H1 (cell line): Measurements from ENCODE around the gene STX8.

Source experiments
- CBX5 ChIP-seq: fragments of 300-800, 300-1000 bp; sonication (generic); IDR thresholded peaks from 2 replicates; pipeline ENCODE4 v1.7.1; 2016; ENCODE audit warnings: antibody characterized with exemption, low read length, low read depth
- GABPA ChIP-seq: IDR thresholded peaks from 2 replicates; pipeline ENCODE4 v1.6.1; 2011; ENCODE audit warnings: mild to moderate bottlenecking, low read length, moderate library complexity, borderline replicate concordance; ENCODE audit not compliant: insufficient read depth
- MAFK ChIP-seq: IDR thresholded peaks from 2 replicates; pipeline ENCODE4 v1.6.1; 2012; ENCODE audit warnings: low read depth, mild to moderate bottlenecking, improper control_type of control experiment, low read length
- POLR2A ChIP-seq, 2 experiments: IDR thresholded peaks; 1 replicate in 1 of 2; 2 replicates in 1 of 2; pipeline ENCODE4 v1.6.1; 2011; ENCODE audit warnings: low read depth in 2 of 2, low read length in 2 of 2, mild to moderate bottlenecking in 2 of 2; ENCODE audit errors: control extremely low read depth in 1 of 2
- RNF2 ChIP-seq: fragments of 200-900, 300-1000 bp; sonication (generic); IDR thresholded peaks from 2 replicates; pipeline ENCODE4 v1.7.1; 2016; ENCODE audit warnings: borderline replicate concordance, low read depth, mild to moderate bottlenecking, antibody characterized with exemption, low read length; ENCODE audit not compliant: poor library complexity, severe bottlenecking; ENCODE audit errors: missing control alignments
- SP4 ChIP-seq: IDR thresholded peaks from 2 replicates; pipeline ENCODE4 v1.6.1; 2012; ENCODE audit warnings: low read length, inconsistent platforms
- TAF1 ChIP-seq: IDR thresholded peaks from 2 replicates; pipeline ENCODE4 v1.6.1; 2011; ENCODE audit warnings: mild to moderate bottlenecking, low read depth, low read length

- TF ChIP-seq POLR2A (IDR thresholded peaks at IDR 0.05; ENCODE audit: control extremely low read depth in 1 of 2, low read depth in 2 of 2, low read length in 2 of 2), result no peak
- TF ChIP-seq GABPA, result no peak
- TF ChIP-seq TAF1, result no peak
- no peak for TF ChIP-seq MAFK
- no peak for TF ChIP-seq RNF2
- no peak for TF ChIP-seq CBX5
- TF ChIP-seq SP4, result no peak
These were observed 22.0 kb downstream of the STX8 start for GRCh38 chr17:9553596-9553995.
